ENCODE results near the gene AP5M1.

GRCh38 chr14:57295239-57295638 lies 26.5 kb downstream of the AP5M1 start:
- TF ChIP-seq CTCF (conservative IDR thresholded peaks at IDR 0.05) = no peak
- no peak for TF ChIP-seq EZH2 (IDR thresholded peaks at IDR 0.05; ENCODE audit: low read depth)

All from PC-9 (cell line).